ENCODE results near the gene IL24.

GRCh38 chr1:206930210-206930798, 33.1 kb downstream of the IL24 start:
- TF ChIP-seq NFIC (IDR thresholded peaks at IDR 0.05): no peak
- TF ChIP-seq USF1 (IDR thresholded peaks at IDR 0.05): no peak
- no peak for TF ChIP-seq RAD21 (IDR thresholded peaks at IDR 0.05; ENCODE audit: low read depth)
- TF ChIP-seq EP300 (IDR thresholded peaks at IDR 0.05; ENCODE audit: borderline replicate concordance): no peak
- no peak for TF ChIP-seq REST (IDR thresholded peaks at IDR 0.05; ENCODE audit: low read depth)
- TF ChIP-seq CREB1 (IDR thresholded peaks at IDR 0.05; ENCODE audit: low read depth): no peak
- TF ChIP-seq TCF12 (IDR thresholded peaks at IDR 0.05; ENCODE audit: low read depth): no peak
- TF ChIP-seq TAF1 (IDR thresholded peaks at IDR 0.05; ENCODE audit: low read depth): no peak
- no peak for TF ChIP-seq EGR1 (IDR thresholded peaks at IDR 0.05)
- no peak for TF ChIP-seq FOXM1 (IDR thresholded peaks at IDR 0.05; ENCODE audit: borderline replicate concordance, low read depth)
- TF ChIP-seq MAX (IDR thresholded peaks at IDR 0.05): no peak

Data from Ishikawa (cell line).